ENCODE measurements around the gene CFLAR. TPM values are rescaled to one million over a fixed set of nuclear protein-coding genes. Genes with fewer than 3 reads are reported as not detected.

CFLAR gene
- total and polyA plus RNA-seq, 8 donors: 93.3 to 327 (median 102) TPM

- Histone ChIP-seq H3K9me3 (no peaks in the 10 kb centered on the region), H3K27me3 (no peaks in the 10 kb centered on the region), H3K4me3 (peak overlapping the region in 1 of 2 donors; percentile 21), H3K4me1 (peaks cover 0 to 12% of the 10 kb centered on the region in 2 donors), H3K36me3 (peaks cover 0 to 24% of the 10 kb centered on the region in 2 donors), H3K27ac (peak overlapping the region in 1 of 2 donors; percentile 89)
- TF ChIP-seq CTCF (IDR thresholded peaks at IDR 0.05): no peak
- ATAC-seq: no peak
- intact Hi-C loops (cut with DNase I): no loop called here
- no peak for DNase-seq
Measured at GRCh38 chr2:201093573-201093972, 22.4 kb upstream of the CFLAR start.

DNA sequence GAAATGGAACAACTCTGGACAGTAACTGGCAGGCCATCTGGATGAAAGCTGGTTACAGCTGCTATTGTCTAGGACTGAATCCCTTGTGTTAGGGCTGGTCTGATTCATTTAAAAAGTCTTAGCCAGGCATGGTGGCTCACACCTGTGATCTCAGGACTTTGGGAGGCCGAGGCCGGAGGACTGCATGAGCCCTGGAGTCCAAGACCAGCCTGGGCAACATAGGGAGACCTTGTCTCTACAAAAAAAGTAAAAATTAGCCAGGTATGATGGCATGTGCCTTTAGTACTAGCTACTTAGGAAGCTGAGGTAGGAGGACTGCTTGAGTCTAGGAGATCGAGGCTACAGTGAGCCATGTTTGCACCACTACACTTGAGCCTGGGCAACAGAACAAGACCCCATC, 15.5 kb upstream of the CFLAR start:
- TF ChIP-seq CTCF (IDR thresholded peaks at IDR 0.05): no peak
- no peaks in the 10 kb centered on the region for H3K9me3 ChIP-seq
- DNase-seq: no peak

GRCh38 chr2:201105759-201106158, 10.2 kb upstream of the CFLAR start:
- no peak for TF ChIP-seq CTCF (IDR thresholded peaks at IDR 0.05)
- H3K4me1 ChIP-seq: no peaks in the 10 kb centered on the region
- H3K9me3 ChIP-seq: no peaks in the 10 kb centered on the region
- DNase-seq (no peak), ATAC-seq (no peak)
- no peaks in the 10 kb centered on the region for H3K27me3 ChIP-seq
- H3K4me3 ChIP-seq: no peak overlapping the region
- H3K36me3 ChIP-seq: no peaks in the 10 kb centered on the region
- intact Hi-C loops (cut with DNase I): no loop called here
- no peak overlapping the region for H3K27ac ChIP-seq

More for the DNA sequence above, 15.5 kb upstream of the CFLAR start:
- Histone ChIP-seq H3K27ac (no peak overlapping the region), H3K4me3 (no peak overlapping the region), H3K36me3 (no peaks in the 10 kb centered on the region), H3K4me1 (peaks cover 0 to 7% of the 10 kb centered on the region in 2 donors), H3K27me3 (no peaks in the 10 kb centered on the region)
- intact Hi-C loops (cut with DNase I): no loop called here
- no peak for ATAC-seq

DNA sequence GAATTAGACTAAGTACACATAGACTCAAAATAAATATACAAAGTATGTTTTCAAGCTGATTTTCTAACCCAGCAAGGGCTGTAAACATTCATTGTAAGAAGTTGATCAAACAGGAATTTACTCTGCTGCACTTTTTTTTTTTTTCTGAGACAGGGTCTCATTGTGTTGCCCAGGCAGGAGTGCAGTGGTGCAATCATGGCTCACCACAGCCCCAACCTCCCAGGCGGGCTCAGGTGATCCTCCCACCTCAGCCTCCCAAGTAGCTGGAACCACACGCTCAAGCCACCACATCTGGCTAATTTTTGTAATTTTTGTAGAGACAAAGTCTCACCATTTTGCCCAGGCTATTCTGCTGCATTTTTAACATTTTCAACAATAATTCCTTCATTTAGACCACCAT, 8.3 kb upstream of the CFLAR start:
- ATAC-seq (no peak), DNase-seq (no peak)
- H3K36me3 ChIP-seq: no peaks in the 10 kb centered on the region
- H3K4me3 ChIP-seq: no peak overlapping the region
- no peaks in the 10 kb centered on the region for H3K9me3 ChIP-seq
- peaks cover 0 to 3% of the 10 kb centered on the region in 2 donors for H3K4me1 ChIP-seq
- no peak overlapping the region for H3K27ac ChIP-seq
- H3K27me3 ChIP-seq: no peaks in the 10 kb centered on the region
- no peak for TF ChIP-seq CTCF (IDR thresholded peaks at IDR 0.05)
- intact Hi-C loops (cut with DNase I): no loop called here

DNA sequence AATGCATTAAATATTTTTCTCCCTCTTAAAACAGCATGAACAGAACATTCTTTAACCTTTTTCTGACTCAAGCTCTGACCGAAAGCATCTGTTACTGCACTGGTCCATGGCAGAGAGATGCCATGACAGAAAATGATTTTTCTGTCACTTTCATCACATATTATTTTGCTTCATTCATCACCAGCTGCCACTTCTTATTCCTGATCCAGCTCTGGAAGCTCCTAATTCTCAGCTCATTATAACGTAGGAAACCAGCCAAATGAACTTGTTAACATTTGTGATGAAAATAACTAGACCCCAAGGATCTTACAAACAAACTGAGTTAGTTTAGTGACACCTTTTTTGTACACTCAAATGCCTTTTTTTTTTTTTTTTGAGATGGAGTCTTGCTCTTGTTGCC, 7.6 kb upstream of the CFLAR start:
- H3K4me1 ChIP-seq: peaks cover 0 to 8% of the 10 kb centered on the region in 2 donors
- no peak for ATAC-seq
- TF ChIP-seq CTCF (IDR thresholded peaks at IDR 0.05): no peak
- H3K4me3 ChIP-seq: no peak overlapping the region
- no peaks in the 10 kb centered on the region for H3K36me3 ChIP-seq
- intact Hi-C loops (cut with DNase I): no loop called here
- H3K27ac ChIP-seq: no peak overlapping the region
- H3K27me3 ChIP-seq: no peaks in the 10 kb centered on the region
- no peaks in the 10 kb centered on the region for H3K9me3 ChIP-seq
- DNase-seq: no peak
